ENCODE data around the gene SMC3. TPM values are rescaled to one million over a fixed set of nuclear protein-coding genes. Genes with fewer than 3 reads are reported as not detected.

The SMC3 gene
- total RNA-seq, 1 donor from 2014 or later, result 39.8 TPM

GRCh38 chr10:110561292-110561691 lies 6.2 kb upstream of the SMC3 start:
- peaks cover 12% of the 10 kb centered on the region for H3K27me3 Mint-ChIP-seq (ENCODE audit: unreplicated experiment)
- H3K4me3 Mint-ChIP-seq (ENCODE audit: unreplicated experiment), result no peak overlapping the region
- no peaks in the 10 kb centered on the region for H3K4me1 Mint-ChIP-seq (ENCODE audit: unreplicated experiment)
- H3K9me3 Mint-ChIP-seq (ENCODE audit: unreplicated experiment), result peaks cover 4% of the 10 kb centered on the region
- no peaks in the 10 kb centered on the region for H3K36me3 Mint-ChIP-seq (ENCODE audit: unreplicated experiment)
- no peak overlapping the region for H3K27ac Mint-ChIP-seq (ENCODE audit: unreplicated experiment)
- no peak for TF ChIP-seq CTCF (IDR thresholded peaks at IDR 0.05)
- no peak for DNase-seq (ENCODE audit: extremely low spot score, unreplicated experiment)

- peaks cover 8% of the 10 kb centered on the region for H3K4me1 Mint-ChIP-seq (ENCODE audit: unreplicated experiment)
- no peak for DNase-seq (ENCODE audit: extremely low spot score, unreplicated experiment)
- H3K9me3 Mint-ChIP-seq (ENCODE audit: unreplicated experiment), result peaks cover 4% of the 10 kb centered on the region
- H3K27me3 Mint-ChIP-seq (ENCODE audit: unreplicated experiment), result peaks cover 12% of the 10 kb centered on the region
- H3K4me3 Mint-ChIP-seq (ENCODE audit: unreplicated experiment), result no peak overlapping the region
- H3K36me3 Mint-ChIP-seq (ENCODE audit: unreplicated experiment), result no peaks in the 10 kb centered on the region
- no peak for TF ChIP-seq CTCF (IDR thresholded peaks at IDR 0.05)
- no peak overlapping the region for H3K27ac Mint-ChIP-seq (ENCODE audit: unreplicated experiment)
Observed at GRCh38 chr10:110562348-110562747, 5.1 kb upstream of the SMC3 start.

DNA sequence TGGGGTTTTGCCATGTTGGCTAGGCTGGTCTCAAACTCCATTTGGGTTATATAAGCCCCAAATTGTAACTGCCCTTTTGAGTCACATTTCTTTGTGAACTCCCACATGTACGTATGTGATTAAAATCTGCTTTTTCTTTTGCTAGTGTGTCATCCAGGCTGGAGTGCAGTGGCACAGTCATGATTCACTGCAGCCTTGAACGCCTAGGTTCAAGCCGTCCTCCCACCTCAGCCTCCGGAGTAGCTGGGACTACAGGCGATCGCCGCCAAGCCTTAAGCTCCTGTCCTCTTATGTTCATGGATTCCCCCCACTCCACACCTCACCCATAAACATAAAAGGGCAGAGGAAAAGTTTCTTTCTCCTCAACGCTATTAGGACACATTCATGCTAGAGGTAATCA lies 4.4 kb upstream of the SMC3 start:
- TF ChIP-seq CTCF (IDR thresholded peaks at IDR 0.05), result no peak

GRCh38 chr10:110566472-110567200 lies 859 bp upstream of the SMC3 start:
- Mint-ChIP-seq H3K27me3 (ENCODE audit: unreplicated experiment) (peaks cover 4% of the 10 kb centered on the region), H3K9me3 (ENCODE audit: unreplicated experiment) (no peaks in the 10 kb centered on the region), H3K4me1 (ENCODE audit: unreplicated experiment) (peaks cover 26% of the 10 kb centered on the region), H3K4me3 (ENCODE audit: unreplicated experiment) (peak overlapping the region; percentile 90), H3K27ac (ENCODE audit: unreplicated experiment) (peak overlapping the region; percentile 99), H3K36me3 (ENCODE audit: unreplicated experiment) (peaks cover 6% of the 10 kb centered on the region)
- DNase-seq (ENCODE audit: extremely low spot score, unreplicated experiment), result no peak
- no peak for TF ChIP-seq CTCF (IDR thresholded peaks at IDR 0.05)

More for the DNA sequence above, 4.4 kb upstream of the SMC3 start:
- Mint-ChIP-seq H3K4me1 (ENCODE audit: unreplicated experiment) (peaks cover 8% of the 10 kb centered on the region), H3K27me3 (ENCODE audit: unreplicated experiment) (peaks cover 12% of the 10 kb centered on the region), H3K36me3 (ENCODE audit: unreplicated experiment) (no peaks in the 10 kb centered on the region), H3K9me3 (ENCODE audit: unreplicated experiment) (peaks cover 4% of the 10 kb centered on the region), H3K27ac (ENCODE audit: unreplicated experiment) (no peak overlapping the region), H3K4me3 (ENCODE audit: unreplicated experiment) (no peak overlapping the region)
- DNase-seq (ENCODE audit: extremely low spot score, unreplicated experiment), result no peak

GRCh38 chr10:110568055-110568735 lies 700 bp downstream of the SMC3 start:
- Mint-ChIP-seq H3K4me3 (ENCODE audit: unreplicated experiment) (peak overlapping the region; percentile 90), H3K36me3 (ENCODE audit: unreplicated experiment) (peaks cover 6% of the 10 kb centered on the region), H3K27ac (ENCODE audit: unreplicated experiment) (peak overlapping the region; percentile 99), H3K4me1 (ENCODE audit: unreplicated experiment) (peaks cover 30% of the 10 kb centered on the region), H3K27me3 (ENCODE audit: unreplicated experiment) (peaks cover 4% of the 10 kb centered on the region), H3K9me3 (ENCODE audit: unreplicated experiment) (no peaks in the 10 kb centered on the region)
- DNase-seq (ENCODE audit: extremely low spot score, unreplicated experiment), result no peak
- TF ChIP-seq CTCF (IDR thresholded peaks at IDR 0.05), result no peak
